ENCODE measurements around the gene GSX2. TPM values are rescaled to one million over a fixed set of nuclear protein-coding genes. Genes with fewer than 3 reads are reported as not detected.

The GSX2 gene
- polyA plus RNA-seq, 5 donors: not detected

- no peak for DNase-seq
These were observed 23.3 kb upstream of the GSX2 start for GRCh38 chr4:54076673-54077072.

DNA sequence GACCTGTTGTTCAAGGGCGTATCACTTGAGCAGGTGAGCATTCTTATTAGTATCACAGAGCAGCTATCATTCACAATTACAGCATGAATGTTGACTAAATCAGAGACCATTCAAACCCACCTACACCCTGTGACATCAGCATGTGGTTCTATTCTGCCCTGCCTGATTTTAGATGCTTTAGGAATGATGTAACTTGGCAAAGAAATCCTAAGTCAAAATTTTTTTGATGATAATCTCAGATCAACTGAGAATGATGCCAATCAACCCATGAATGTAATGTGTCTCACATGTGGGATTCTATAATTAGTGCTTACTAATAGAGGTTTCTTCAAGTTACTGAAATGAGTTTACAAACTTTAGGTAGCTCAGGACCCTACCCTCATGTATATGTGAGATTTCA, 22.2 kb upstream of the GSX2 start:
- no peak for DNase-seq

- no peak for DNase-seq
These were observed 17.8 kb upstream of the GSX2 start for GRCh38 chr4:54082168-54082567.

- no peak for DNase-seq
These were observed 14.7 kb upstream of the GSX2 start for GRCh38 chr4:54085284-54085683.

DNA sequence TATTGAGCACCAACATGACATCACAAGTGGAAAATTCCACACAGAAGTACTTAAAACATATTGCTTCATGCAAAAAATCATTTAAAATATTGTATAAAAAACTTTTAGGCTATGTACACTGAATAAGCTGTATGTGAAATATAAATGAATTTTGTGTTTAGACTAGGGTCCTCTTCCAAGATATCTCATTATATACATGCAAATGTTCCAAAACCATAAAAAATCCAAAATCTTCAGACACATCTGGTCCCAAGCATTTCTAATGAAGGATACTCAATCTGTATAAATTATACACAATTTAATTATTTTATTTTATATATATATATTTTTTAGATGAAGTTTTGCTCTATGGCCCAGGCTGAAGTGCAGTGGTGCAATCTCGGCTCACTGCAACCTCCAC, 10.1 kb upstream of the GSX2 start:
- no peak for DNase-seq

DNA sequence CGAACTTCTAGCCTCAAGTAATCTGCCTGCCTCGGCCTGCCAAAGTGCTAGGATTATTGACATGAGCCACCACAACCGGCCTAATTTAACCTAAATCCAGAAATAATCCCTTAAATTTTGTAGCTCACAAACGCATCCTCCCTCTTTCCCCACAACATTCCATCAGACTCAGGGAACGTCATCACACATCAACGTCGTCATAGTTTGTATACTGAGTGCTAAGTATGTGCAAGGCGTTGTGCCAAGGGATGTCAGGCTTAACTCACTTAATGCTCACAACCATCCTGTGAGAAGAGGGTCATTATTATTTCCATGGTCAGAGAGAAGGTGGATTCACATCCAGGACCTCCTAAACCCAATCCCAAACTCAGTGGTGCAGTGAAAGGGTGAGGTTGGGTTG, 9.6 kb upstream of the GSX2 start:
- DNase-seq: no peak

GRCh38 chr4:54090804-54091623, 8.9 kb upstream of the GSX2 start:
- no peak for DNase-seq

DNA sequence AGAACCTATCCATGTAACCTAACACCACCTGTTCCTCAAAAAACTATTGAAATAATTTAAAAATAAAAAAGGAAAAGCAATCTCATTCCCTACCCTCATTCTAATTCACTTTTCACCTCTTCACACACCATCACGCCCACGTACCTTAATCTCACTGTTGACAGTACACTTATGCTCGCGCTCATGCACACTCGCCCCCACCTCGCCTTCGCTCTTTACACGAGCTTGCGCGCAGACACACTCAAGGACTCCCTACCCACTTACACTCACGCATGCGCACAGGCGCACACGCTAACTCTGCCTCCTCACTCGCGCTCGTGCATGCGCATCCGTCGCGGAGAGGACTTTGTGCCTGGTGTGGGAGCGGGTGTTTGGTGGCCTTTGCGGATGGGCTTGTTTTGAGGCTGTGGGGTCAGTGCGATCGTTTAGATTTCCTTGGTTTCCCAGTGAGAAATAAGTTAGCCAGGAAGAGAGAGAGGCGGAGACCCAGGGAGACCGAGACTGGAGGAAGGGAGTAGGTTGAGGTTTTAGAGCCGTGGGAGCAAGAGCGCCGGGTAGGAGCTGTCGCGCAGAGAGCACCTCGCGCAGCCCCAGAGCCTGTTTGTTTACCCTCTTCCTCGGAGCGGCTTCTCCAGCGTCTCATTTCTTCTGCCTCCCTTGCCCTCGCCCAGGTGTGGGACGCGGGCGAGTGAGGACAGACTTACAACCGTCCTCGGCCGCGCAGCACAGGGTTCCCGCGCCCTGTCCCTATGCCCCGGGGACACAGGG, 8.1 kb upstream of the GSX2 start:
- DNase-seq: peak; percentile 59 to 74

- no peak for DNase-seq
These were observed 7.3 kb upstream of the GSX2 start for GRCh38 chr4:54092405-54093323.

GRCh38 chr4:54093324-54094240, 6.4 kb upstream of the GSX2 start:
- no peak for DNase-seq

DNA sequence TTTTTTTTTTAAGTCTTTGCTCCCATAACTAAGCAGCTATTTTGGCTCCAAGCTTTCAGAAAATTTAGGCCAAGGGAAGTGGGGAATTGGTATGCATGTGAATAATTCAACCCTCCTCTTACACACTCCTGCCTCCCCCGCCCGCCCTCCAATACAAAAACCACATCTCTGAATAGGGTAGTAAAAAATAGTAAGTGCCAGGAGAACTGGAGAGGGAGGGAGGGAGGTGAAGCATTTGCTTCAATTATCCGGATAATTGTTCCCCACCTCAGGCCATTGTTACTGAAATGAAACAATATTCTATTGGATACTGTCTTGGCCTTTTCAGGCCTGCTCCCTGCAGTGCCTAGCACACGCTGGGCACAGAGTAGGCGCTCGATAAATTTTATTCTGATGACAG, 5.5 kb upstream of the GSX2 start:
- DNase-seq: no peak

DNA sequence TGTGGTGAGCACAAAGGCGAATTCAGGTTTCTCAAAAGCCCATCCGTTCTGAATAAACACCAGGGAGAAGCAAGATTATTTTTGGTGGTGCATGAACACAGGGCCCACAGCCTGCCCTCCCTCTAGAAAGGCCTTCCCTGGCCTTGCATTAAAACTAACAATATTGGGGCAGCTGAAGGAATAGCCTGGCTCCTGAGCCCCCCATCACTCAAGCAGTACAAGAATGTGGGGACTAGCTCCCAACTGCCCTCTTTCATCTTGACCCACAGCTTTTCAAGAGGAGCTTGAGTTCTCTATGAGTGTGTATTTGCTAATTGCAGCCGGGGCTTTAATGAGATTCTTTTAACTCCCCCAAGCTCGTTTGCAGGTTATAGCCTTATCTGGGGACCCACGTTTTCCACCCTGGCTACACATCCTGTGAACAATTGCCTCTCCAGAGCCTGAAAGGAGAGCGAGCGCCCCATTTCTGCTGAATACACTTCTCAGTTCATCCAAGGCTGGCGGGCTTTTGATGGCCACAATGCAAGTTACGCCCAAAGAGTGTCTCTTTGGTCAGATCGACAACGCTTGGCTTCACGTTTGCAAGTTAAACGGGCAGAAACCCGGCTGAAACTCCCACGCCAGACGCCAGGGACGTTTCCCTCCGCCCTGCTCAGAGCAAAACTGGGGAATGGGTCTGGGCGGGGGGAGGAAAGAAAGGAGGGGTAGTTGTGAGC, 4.7 kb upstream of the GSX2 start:
- DNase-seq: no peak

GRCh38 chr4:54096295-54096962, 3.5 kb upstream of the GSX2 start:
- no peak for DNase-seq

- no peak for DNase-seq
These were observed 2.8 kb upstream of the GSX2 start for GRCh38 chr4:54097152-54097551.

- DNase-seq: no peak
These were observed 1.6 kb upstream of the GSX2 start for GRCh38 chr4:54098375-54098774.

DNA sequence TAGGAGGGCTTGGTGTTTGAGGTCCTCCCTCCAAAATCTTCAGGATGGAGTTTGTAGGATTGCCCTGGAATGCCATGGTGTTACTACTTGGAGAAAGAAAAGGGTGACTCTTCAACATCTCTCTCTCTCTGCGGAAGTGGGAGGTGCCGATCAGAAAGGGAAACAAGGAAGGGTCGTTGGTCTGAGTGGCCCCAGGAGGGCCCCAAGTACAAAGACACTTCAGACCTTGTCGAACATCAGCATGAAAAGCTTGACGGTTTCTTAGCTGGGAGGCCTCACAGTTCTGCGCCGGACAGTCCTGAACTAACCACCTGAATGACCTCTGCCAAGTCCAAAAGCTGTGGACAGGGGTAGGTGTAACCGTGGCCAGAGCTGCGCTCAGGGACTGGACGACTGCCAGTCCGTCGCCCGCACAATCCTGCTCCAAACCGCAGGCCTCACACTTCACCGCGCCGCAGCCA, 646 bp upstream of the GSX2 start:
- DNase-seq: no peak

DNA sequence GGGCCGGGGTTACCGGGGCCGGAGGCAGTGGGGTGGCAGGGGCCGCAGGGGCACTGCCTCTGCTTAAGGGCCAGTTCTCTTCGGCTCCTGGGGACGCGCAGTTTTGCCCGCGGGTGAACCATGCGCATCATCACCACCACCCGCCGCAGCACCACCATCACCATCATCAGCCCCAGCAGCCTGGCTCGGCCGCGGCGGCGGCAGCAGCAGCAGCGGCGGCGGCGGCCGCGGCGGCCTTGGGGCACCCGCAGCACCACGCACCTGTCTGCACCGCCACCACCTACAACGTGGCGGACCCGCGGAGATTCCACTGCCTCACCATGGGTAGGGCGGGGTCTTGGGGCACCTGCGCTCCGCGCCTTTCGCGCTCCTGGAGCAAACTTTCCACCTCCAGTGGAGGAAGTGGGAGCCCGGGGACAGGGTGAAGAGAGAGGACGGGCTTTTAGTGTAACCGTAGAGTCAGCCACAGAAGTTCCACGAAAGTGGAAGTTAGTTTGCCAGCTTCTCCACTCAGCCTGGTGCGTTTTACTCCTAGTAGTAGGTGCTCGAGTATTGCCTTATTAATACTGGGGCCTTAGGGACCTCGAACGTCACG, 729 bp downstream of the GSX2 start:
- no peak for DNase-seq

DNA sequence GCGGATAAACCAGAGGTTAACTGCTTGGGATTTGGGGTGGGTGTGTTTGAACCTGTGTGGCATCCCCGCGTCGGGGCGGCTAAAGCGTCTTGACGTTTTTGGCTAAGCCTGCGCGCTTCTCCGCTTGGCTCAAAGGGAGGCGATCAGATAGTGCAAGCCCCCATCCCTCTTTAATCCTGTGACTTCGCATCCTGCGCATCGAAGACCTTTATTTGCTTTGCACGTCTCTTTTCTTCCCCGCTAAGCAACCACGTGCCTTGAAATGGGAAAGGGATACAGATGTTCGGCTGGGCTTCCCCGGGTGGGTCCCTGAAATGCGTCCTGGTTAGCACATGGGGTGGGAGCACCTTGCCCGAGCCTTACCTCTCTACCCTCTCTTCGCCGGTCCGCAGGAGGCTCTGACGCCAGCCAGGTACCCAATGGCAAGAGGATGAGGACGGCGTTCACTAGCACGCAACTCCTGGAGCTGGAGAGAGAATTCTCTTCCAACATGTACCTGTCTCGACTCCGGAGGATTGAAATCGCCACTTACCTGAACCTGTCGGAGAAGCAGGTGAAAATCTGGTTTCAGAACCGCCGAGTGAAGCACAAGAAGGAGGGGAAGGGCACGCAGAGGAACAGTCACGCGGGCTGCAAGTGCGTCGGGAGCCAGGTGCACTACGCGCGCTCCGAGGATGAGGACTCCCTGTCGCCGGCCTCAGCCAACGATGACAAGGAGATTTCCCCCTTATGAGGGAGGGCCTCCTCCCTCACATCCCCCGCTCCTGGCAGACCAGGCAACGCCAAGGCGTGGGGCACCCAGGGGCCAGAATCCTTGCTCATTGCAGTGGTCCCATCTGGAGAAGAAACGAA, 1.5 kb downstream of the GSX2 start:
- DNase-seq: no peak

Data from right lung (tissue), 5 donors.